ENCODE measurements around the gene MBD3L1.

Gene MBD3L1

GRCh38 chr19:8846819-8847218, 14.6 kb downstream of the MBD3L1 start:
- TF ChIP-seq CTCF (IDR thresholded peaks at IDR 0.05): no peak

GRCh38 chr19:8849232-8849631, 17.1 kb downstream of the MBD3L1 start:
- no peak for TF ChIP-seq CTCF (IDR thresholded peaks at IDR 0.05)

GRCh38 chr19:8850488-8850887, 18.3 kb downstream of the MBD3L1 start:
- no peak for TF ChIP-seq CTCF (IDR thresholded peaks at IDR 0.05)

GRCh38 chr19:8858260-8858659, 26.1 kb downstream of the MBD3L1 start:
- TF ChIP-seq CTCF (IDR thresholded peaks at IDR 0.05): no peak

GRCh38 chr19:8866344-8866743, 34.2 kb downstream of the MBD3L1 start:
- TF ChIP-seq CTCF (IDR thresholded peaks at IDR 0.05): no peak

- no peak for TF ChIP-seq CTCF (IDR thresholded peaks at IDR 0.05)
Measured at GRCh38 chr19:8877854-8878705, 45.9 kb downstream of the MBD3L1 start.

GRCh38 chr19:8880868-8881488, 48.8 kb downstream of the MBD3L1 start:
- no peak for TF ChIP-seq CTCF (IDR thresholded peaks at IDR 0.05)

Data from LNCAP (cell line).